ENCODE measurements around the gene CHST6.
"Not testable (repeated sequence)": the region's sequence is repeated elsewhere in the genome, so short reads cannot be mapped to it uniquely, and the experiment has no call there.

CHST6 gene

DNA sequence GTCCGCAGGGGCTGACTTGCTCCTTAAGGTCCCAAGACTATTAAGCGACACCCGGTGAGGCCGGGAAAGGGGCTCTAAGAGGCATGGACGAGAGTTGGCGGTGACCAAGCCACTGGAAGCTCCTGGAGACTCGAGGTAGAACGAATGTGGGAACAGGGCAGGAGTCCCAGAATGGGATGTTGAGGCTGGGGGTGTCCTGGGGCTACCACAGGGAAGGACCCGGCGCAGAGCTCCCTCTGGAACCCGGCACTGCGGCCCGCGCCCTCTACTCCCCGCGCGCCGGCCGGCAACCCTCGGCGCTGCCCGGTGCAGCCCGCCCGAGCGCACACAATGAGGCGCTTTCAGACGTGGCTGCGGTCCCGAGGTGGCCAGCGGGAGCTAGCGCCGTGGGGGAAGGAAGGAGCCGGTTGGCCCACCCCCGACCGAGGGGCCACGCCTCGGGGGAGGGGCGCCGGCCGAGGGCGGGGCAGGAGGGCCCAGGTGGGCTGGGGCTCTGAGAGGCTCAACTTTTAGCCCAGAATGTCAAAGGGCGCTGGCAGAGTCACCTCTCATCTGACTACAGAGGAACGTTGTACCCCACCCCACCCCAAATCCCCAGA lies at the start of gene CHST6:
Gene CHST6, minus strand, starts transcription at position 366 of the 599 bp plus-strand sequence. CDS start 15,613 bp downstream, outside the sequence.
- in situ Hi-C loops (cut with MboI; ENCODE audit: low sequenced_read_pairs), result no loop called here

DNA sequence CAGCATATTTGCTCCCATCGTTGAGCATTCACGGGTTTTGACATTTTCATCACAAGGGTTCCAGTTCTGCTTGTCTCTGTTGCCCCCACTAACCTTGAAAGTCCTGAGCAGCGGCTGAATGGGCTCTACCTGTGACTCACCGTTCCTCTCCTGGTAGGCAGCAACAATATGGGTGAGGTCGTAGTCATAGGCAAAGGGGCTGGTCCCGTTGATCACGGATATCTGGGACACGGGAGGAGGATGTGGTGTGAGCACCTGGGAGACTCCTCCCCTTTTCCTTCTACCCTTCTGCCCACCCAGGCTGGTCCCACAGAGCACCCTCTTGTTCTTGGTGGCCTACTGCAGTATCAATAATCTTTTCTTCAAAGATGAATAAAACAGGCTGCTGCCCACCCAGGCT lies 47.2 kb upstream of the CHST6 start:
- in situ Hi-C loops (cut with MboI; ENCODE audit: low sequenced_read_pairs), result not testable (repeated sequence)

DNA sequence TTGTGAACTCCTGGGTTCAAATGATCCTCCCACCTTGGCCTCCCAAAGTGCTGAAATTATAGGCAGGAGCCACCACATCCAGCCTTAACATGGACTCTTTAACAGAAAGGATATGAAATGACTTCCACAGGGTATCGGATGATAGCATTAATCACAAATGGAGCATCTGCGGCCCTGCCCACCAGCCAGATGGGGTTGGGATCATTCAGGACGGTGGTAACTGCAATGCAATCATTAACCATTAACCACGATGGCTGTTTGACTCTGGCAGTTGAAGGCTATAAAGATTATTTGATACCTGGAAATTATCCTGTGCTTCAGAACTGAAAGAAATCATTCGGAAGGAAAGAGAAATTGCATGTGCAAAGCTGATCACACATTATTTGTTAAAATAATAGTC lies 46.0 kb upstream of the CHST6 start:
- in situ Hi-C loops (cut with MboI; ENCODE audit: low sequenced_read_pairs), result no loop called here

DNA sequence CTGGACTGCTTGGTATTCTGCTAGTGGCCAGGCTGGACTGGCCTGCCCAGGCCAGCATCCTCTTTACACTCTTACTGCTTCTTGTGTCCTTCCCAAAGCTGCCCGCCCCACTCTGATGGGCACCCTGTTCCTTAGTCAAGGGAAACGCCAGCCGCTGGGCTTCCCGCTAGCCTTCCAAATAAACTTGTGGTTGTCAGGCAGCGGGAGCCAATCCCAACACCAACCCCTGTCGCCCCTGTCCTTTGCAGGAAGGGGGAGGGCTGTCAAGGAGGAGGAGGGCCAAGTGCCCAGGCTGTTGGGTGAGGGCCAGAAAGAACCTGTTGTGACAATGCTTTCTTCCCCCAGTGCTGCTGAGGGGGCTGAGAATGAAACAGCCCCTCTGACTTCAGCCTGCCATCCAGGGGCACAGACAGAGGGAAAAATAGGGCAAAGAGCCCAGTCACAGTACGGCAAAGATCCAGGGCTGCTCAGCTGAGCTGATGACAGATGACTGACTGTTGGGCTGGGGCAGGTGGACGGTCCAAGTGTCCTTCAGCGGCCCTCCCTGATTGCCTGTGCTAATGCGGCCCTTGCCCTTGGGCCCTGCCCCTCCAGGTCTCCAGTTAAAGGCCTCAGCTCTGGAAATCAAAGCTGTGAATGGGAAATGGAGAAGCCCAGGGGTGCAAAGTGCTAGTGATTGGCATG lies 43.8 kb upstream of the CHST6 start:
- in situ Hi-C loops (cut with MboI; ENCODE audit: low sequenced_read_pairs), result not testable (repeated sequence)

DNA sequence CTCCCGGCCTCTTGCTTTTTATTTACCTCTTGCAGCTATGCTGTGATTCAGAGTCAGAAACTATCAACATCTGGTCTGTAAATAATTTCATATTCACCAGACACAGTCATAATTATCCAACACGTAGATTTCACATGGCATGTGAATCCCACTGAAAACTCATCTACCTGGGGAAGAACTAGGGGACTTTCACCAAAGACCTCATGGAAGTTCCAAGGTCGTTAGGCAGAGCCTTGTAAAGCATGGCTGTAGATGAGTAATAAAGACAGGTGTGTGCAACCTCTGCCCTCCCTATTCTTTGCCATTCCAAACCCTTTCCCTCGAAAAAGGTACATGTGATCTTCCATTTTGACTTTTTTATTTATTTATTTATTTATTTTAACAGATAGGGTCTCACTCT lies 42.5 kb upstream of the CHST6 start:
- in situ Hi-C loops (cut with MboI; ENCODE audit: low sequenced_read_pairs), result no loop called here

DNA sequence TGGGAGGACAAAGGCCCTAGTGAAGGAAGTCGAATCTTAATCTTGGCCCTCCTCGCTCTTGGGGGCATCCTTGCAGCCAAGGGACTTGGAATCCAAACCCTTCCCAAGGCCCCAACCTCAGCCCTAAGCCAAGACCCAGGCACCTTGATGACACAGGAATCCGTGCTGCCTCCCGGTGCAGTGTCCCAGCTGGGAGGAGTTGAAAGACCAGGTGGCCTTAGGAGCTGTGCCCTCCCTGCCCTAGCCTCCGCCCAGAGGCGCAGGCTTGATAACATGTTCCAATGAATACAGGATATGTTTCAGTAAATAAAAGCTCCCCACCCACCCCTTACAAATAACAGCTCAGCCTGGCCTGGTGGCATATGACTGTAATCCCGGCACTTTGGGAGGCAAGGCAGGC lies 40.7 kb upstream of the CHST6 start, which contains the start of gene CHST5:
Gene CHST5, minus strand, starts transcription at position 208 of the 400 bp plus-strand sequence. CDS start 5,724 bp downstream, outside the sequence.
- in situ Hi-C loops (cut with MboI; ENCODE audit: low sequenced_read_pairs), result no loop called here

DNA sequence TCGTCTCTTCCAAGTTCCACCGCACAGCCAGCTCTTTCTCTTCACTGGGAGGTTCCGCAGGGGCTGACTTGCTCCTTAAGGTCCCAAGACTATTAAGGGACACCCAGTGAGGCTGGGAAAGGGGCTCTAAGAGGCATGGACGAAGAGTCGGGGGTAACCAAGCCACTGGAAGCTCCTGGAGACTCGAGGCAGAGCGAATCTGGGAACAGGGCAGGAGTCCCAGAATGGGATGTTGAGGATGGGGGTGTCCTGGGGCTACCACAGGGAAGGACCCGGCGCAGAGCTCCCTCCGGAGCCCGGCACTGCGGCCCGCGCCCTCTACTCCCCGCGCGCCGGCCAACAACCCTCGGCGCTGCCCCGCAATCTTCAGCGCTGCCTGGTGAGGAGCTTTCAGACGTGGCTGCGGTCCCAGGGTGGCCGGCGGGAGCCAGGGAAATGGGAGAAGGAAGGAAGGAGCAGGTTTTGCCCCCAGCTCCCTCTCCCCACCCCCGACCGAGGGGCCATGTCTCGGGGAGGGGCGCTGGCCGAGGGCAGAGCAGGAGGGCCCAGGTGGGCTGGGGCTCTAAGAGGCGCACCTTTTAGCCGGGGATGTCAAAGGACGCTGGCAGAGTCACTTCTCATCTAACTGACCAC lies 40.1 kb upstream of the CHST6 start:
- in situ Hi-C loops (cut with MboI; ENCODE audit: low sequenced_read_pairs), result no loop called here

DNA sequence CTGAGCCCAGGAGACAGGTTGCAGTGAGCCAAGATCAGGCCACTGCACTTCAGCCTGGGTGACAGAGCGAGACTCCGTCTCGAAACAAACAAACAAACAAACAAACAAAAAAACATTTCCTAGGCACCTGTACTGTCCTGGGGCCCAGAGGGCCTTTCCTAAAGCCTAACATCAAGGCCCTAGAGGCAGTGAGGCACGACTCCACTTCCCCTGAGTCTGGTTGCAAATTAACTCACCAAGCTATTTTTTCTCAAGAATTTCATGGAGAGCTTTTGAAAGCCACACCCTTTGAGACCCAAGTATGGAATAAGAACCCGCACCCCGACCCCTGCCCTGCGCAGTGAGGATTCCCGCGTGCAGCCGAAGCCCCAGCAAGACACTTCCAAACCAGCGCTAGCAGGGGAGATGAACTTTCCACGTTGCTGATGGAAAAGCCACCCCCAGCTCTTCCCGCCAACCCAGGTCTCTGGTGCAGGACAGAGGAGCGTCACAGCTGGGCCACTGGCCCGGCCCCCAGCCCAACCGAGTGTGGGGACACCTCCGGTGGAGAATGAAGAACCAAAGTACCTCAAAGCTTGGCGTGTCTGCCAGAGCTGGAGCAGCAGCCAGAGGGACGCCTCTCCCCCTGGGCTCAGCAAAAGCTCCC lies 39.4 kb upstream of the CHST6 start:
- in situ Hi-C loops (cut with MboI; ENCODE audit: low sequenced_read_pairs), result no loop called here

DNA sequence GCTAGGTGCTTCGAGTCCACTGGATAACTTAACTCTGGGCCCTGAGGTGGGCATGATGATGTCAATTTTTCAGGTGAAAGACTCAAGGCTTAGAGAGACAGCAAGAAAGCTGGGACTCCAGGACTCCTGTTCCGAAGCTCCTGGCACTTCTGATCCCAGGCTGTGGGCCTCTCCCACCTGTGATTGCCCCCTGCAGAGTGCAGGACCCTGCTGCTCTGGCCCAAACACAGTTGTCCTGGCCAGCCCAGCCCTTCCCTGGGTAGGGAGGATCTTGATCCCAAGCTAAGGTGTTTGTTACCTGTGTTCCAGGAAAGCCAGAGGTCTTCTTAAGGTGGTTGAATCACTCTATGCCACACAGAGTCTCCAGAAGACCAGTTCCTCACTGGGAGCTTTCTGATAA lies 37.5 kb upstream of the CHST6 start:
- in situ Hi-C loops (cut with MboI; ENCODE audit: low sequenced_read_pairs), result no loop called here

DNA sequence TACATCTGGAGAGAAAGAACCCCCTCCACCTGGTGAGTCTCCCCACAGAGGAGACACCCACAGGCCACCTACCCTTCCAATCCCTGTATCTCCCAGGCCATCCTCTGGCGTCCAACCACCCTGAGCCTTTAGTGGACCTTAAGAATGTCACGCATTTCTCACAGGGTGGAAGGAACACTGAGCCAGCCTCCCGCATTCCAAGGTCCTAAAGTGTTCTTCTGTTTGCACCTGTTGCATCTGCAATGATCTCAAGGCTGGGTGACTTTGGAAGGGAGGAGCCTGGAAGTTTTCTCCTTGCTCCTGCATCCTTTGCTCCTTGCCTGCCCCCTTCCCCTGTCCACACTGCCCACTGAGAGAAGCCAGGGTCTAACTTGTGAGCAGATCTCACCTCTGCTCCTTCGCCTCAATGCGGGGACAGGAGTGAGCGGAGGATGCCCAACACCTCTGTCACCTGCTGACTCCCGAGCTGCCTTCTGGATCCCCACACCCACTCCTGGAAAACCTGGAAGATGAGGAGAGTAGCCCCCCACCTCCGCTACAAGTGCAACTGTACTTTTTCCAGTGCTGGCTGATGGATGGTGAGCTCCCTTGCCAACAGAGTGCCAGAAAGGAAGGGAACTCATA lies 37.0 kb upstream of the CHST6 start:
- in situ Hi-C loops (cut with MboI; ENCODE audit: low sequenced_read_pairs), result no loop called here

DNA sequence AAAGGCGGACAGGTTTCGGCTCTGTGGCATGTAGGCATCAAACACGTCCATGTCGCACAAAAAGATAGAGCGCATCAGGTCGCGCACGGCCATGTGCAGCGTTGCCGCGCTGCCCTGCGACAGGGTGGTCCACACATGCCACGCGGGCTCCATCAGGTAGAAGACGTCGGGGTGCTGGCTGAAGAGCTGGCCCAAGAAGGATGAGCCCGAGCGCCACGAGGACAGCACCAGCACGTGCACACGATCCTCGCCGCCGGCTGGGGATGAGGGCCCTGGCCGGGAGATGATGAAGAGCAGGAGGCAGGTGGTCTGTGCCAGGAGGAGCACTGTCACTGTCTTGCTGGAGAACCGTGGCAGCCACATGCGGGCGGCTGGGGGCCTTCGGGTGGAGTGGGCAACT lies 34.7 kb upstream of the CHST6 start:
- in situ Hi-C loops (cut with MboI; ENCODE audit: low sequenced_read_pairs), result no loop called here

DNA sequence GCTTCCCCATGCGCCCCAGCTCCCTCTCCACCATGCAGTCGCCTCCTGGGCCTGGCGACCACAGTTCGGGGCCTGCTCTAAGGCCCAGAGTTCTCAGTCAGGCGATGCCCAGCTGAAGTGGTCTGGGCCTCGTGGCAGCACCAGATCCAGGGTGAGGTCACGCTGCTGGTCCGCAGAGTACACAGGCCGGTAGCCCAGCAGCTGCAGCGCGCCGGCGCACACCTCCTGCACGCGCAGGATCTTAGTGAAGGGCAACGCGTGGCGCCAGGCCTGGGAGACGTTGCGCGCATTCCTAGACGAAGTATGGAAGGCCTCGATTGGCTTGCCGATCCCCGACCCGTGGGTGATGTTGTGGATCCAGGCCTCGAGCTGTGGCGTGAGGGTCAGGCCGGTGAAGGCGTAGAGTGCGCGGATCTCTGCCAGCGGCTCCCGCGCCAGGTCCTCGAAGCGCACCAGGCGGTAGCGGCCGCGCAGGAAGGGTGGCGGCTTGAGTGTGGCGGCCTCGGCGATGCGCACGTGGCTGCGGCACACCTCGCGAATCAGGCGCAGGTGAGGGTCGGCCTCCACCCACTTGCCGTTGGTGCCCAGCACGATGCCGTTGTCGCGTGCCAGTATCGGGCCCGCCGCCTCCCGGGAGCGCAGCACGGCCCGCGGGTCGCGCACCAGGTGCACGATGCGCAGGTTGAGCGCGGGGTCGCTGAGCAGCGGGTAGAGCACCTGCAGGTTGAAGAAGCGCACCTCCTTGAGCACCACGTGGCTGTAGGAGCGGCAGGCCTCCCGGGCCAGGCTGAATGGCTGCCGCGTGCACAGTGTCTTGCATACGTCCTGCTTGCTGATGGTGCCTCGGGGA lies 34.0 kb upstream of the CHST6 start:
- in situ Hi-C loops (cut with MboI; ENCODE audit: low sequenced_read_pairs), result no loop called here

DNA sequence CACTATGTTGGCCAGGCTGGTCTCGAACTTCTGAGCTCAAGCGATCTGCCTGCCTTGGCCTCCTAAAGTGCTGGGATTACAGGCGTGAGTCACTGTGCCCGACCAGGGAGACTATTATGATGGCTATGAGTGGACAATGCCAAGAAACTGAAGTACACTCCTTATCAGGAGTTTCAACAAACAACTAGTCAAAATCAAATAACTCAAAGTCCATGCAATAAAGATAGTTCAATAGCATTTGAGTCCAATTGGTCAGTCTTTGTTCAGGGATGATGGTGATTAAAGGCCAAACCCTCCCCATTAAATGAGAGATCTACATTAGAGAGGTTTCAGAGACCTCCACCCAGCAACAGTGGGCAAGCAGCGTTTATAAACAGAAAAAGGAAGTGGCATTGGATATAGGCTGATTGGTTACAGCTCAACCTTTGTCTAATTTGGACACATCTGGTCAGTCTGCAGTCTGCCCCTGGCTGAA lies 32.6 kb upstream of the CHST6 start:
- in situ Hi-C loops (cut with MboI; ENCODE audit: low sequenced_read_pairs), result no loop called here

DNA sequence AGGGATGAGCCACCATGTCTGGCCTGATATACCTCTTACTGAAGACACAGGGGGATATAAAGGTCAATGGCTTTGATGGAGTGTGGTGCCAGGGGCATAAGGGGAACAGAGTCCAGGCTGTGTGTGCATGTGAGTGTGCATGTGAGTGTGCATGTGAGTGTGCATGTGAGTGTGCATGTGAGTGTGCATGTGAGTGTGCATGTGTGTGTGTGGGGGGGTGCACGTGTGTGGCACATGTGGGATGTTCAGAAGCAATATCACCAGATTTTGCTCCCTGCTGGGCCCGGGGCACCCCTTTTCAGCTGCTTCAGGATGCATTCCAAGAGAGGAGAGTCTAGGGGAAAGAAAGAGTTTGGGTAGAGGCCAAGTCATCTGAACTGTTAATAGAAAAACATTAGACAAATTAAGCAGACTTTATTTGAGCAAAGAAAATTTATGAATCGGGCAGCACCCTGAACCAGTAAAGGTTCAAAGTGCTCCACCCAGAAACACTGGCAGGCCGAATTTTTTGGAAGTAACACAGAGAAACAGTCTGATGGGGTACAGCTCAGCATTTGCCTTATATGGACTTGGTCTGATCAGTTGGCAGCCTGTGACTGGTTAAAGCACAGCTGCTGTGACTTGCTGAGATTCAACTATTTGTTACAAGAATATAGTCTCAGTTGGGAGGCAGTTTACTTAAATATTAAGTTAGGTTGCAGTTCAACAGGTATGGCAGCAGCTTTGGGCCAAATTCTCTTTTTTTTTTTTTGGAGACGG lies 31.0 kb upstream of the CHST6 start:
- in situ Hi-C loops (cut with MboI; ENCODE audit: low sequenced_read_pairs), result no loop called here

DNA sequence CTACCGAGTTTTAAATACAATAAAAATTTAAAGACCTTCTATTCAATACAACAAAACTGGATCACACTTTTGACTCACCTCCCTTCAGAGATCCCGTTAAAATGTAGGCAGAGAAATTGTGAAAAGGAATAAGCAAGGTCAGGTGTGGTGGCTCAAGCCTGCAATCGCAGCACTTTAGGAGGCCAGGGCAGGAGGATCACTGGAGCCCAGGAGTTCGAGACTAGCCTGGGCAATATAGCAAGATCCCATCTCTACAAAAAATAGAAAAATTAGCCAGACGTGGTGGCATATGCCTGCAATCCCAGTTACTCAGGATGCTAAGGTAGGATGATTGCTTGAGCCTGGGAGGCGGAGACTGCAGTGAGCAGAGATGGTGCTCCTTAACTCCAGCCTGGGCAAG lies 23.9 kb upstream of the CHST6 start:
- in situ Hi-C loops (cut with MboI; ENCODE audit: low sequenced_read_pairs), result no loop called here

DNA sequence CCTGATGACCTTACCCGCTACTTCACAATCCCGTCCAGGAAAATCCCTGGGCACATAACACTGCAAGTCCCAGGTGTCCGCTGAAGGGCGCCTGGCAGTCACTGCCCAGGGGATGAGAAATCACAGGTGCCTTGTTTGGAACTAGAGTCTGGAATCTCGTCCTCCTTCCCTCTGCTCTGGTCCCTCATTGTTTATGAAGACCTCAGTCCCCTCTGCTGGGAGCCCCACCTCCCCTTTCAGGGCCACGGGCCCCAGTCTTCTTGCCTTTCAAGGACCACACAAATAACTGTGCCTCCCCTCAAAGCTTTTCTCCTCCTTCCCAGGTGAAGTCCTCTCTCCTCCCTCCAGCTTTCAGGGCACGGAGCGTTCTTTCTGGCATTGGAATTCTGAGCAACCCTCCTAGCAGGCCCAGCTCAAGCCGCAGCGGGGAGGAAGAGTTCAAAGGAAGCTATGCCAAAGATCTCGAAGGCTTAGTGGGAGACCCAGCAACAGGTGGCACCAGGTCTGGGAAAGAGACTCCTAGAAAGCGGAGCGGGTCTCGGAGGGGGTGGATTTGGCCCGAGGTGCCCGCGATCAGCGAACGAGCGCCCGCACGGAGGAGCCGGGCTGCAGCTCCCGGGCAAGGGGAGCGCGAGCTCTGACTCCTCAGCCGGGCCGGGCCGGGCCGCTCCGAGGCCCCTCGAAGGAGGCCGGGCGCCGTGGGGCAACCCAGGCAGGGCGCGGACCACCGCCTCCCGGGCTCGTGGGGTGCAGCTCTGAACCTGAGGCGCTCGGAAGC lies 21.1 kb upstream of the CHST6 start:
- in situ Hi-C loops (cut with MboI; ENCODE audit: low sequenced_read_pairs), result not testable (repeated sequence)

DNA sequence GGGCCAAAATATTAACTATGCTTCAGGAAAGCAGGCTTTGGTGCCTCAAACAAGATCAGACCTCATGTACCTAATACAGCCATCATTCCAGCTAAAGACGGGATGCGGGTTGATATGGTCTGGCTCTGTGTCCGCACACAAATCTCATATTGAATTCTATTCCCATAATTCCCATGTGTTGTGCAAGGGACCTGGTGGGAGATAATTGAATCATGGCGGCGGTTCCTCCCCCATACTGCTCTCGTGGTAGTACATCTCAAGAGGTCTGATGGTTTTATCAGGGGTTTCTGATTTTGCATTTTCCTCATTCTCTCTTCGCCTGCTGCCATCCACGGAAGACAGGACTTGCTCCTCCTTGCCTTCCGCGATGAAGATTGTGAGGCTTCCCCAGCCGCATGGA lies 19.1 kb upstream of the CHST6 start:
- in situ Hi-C loops (cut with MboI; ENCODE audit: low sequenced_read_pairs), result no loop called here

DNA sequence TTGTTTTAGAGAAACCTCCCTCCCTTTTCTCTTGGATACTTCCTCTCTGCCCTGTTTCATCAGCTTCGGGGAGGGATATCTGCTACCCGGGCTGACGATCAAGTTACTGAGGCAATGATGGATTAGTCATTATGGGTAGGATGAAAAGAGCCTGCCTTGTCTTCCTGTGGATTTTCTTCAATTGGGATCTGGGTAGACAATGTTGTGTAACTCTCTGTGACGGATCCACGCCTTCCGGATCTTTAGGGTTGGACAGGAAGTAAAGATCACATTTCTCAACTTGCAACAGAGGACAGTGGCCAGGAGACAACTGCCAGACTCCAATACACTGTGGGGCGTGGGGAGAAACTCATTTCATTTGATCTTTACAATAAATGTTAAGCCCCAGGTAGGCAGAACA lies 11.3 kb upstream of the CHST6 start:
- in situ Hi-C loops (cut with MboI; ENCODE audit: low sequenced_read_pairs), result no loop called here

DNA sequence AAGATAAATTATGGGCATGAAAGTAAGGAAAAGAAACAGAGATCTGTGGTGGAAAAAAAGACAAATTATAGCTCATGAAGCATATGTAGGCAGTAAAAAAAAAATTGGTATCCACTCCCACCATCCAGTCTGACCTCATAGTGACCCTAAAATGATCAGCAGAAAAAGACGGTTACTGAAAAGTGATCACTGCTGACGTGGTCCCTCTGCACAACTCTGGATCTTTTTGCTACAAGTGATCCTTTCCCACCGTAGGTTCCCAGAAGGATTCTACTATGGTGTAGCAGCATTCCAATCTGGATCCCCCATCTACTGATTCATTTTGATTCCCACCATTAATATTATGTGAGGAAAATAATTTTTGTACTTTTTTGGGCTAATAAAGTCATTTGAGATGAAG lies 10.9 kb upstream of the CHST6 start:
- in situ Hi-C loops (cut with MboI; ENCODE audit: low sequenced_read_pairs), result no loop called here
